Astrocyte (in vitro differentiated cells and primary cell): Measurements from ENCODE around the gene ASB2. TPM values are rescaled to one million over a fixed set of nuclear protein-coding genes. Genes with fewer than 3 reads are reported as not detected.

Experiments
- DNase-seq: peaks from one replicate; pipeline ENCODE4 v3.0.0-alpha.2; 2010; ENCODE audit warnings: low read depth
- FAIRE-seq: peaks from 2 replicates; lab custom pipeline; 2011; peaks lifted over from hg19 to GRCh38; lab: Jason Lieb, UNC
- H2AFZ ChIP-seq: 2 replicates; pipeline ENCODE4 v1.6.0; 2012; ENCODE audit warnings: low read depth, low read length, inconsistent platforms
- H3K27ac ChIP-seq: 2 replicates; pipeline ENCODE4 v1.5.1; 2011; ENCODE audit warnings: low read depth, low read length, inconsistent platforms
- H3K27me3 ChIP-seq: 2 replicates; pipeline ENCODE4 v1.6.0; 2011; ENCODE audit warnings: low read length, inconsistent platforms; ENCODE audit not compliant: insufficient read depth
- H3K36me3 ChIP-seq: 2 replicates; pipeline ENCODE4 v1.5.1; 2011; ENCODE audit warnings: low read length, inconsistent platforms; ENCODE audit not compliant: insufficient read depth
- H3K4me1 ChIP-seq: 2 replicates; pipeline ENCODE4 v1.5.1; 2011; ENCODE audit warnings: low read length, inconsistent platforms; ENCODE audit not compliant: insufficient read depth
- H3K4me2 ChIP-seq: 2 replicates; pipeline ENCODE4 v1.6.0; 2012; ENCODE audit warnings: low read length, inconsistent platforms
- H3K4me3 ChIP-seq: 2 replicates; pipeline ENCODE4 v1.5.1; 2011; ENCODE audit warnings: low read depth, mild to moderate bottlenecking, low read length, inconsistent platforms; ENCODE audit not compliant: insufficient read depth
- H3K79me2 ChIP-seq: 2 replicates; pipeline ENCODE4 v1.6.0; 2012; ENCODE audit warnings: mild to moderate bottlenecking, low read length, inconsistent platforms; ENCODE audit not compliant: insufficient read depth
- H3K9ac ChIP-seq: 2 replicates; pipeline ENCODE4 v1.6.0; 2012; ENCODE audit warnings: mild to moderate bottlenecking, low read length, inconsistent platforms
- H3K9me3 ChIP-seq: 2 replicates; pipeline ENCODE4 v1.5.1; 2012; ENCODE audit warnings: low read depth, mild to moderate bottlenecking, low read length, inconsistent platforms; ENCODE audit not compliant: insufficient read depth
- H4K20me1 ChIP-seq: 2 replicates; pipeline ENCODE4 v1.6.0; 2012; ENCODE audit warnings: low read length, inconsistent platforms; ENCODE audit not compliant: insufficient read depth
- H3K27ac Mint-ChIP-seq: one replicate; pipeline ENCODE4 v1.8.0; 2021; ENCODE audit warnings: mild to moderate bottlenecking, mixed read lengths; ENCODE audit not compliant: unreplicated experiment
- H3K27me3 Mint-ChIP-seq: one replicate; pipeline ENCODE4 v1.8.0; 2021; ENCODE audit warnings: low read depth, mixed read lengths; ENCODE audit not compliant: unreplicated experiment
- H3K36me3 Mint-ChIP-seq: one replicate; pipeline ENCODE4 v1.8.0; 2021; ENCODE audit warnings: low read depth, mixed read lengths; ENCODE audit not compliant: unreplicated experiment
- H3K4me1 Mint-ChIP-seq: one replicate; pipeline ENCODE4 v1.8.0; 2021; ENCODE audit warnings: low read depth, mixed read lengths; ENCODE audit not compliant: unreplicated experiment
- H3K4me3 Mint-ChIP-seq: one replicate; pipeline ENCODE4 v1.8.0; 2021; ENCODE audit warnings: mild to moderate bottlenecking, moderate library complexity, mixed read lengths; ENCODE audit not compliant: unreplicated experiment
- H3K9me3 Mint-ChIP-seq: one replicate; pipeline ENCODE4 v1.8.0; 2021; ENCODE audit warnings: mild to moderate bottlenecking, mixed read lengths; ENCODE audit not compliant: unreplicated experiment
- CTCF ChIP-seq: IDR thresholded peaks from 2 replicates; pipeline ENCODE4 v1.5.1; 2011; ENCODE audit warnings: low read depth, mild to moderate bottlenecking, inconsistent platforms, low read length, moderate library complexity; ENCODE audit not compliant: insufficient read depth
- EZH2 ChIP-seq: IDR thresholded peaks from 2 replicates; pipeline ENCODE4 v1.6.1; 2012; ENCODE audit warnings: mild to moderate bottlenecking, low read length, inconsistent platforms; ENCODE audit not compliant: insufficient read depth
- total RNA-seq: library from RNA; stranded (reverse); gene quantifications from 2 replicates; pipeline ENCODE4 v1.2.1, GENCODE V29; 2021

Gene ASB2
- total RNA-seq, 1 donor from 2014 or later, result 0.25 TPM

- peaks cover 17% of the 10 kb centered on the region for H3K27me3 Mint-ChIP-seq
- H3K4me3 Mint-ChIP-seq, result no peak overlapping the region
- TF ChIP-seq CTCF (no peak), EZH2 (no peak)
- Histone ChIP-seq H3K4me1 (peaks cover 5% of the 10 kb centered on the region), H3K4me2 (no peak overlapping the region), H3K9me3 (no peaks in the 10 kb centered on the region), H4K20me1 (no peaks in the 10 kb centered on the region), H3K4me3 (no peak overlapping the region), H2AFZ (no peak overlapping the region), H3K27me3 (peaks cover 25% of the 10 kb centered on the region), H3K79me2 (no peaks in the 10 kb centered on the region), H3K9ac (no peak overlapping the region), H3K27ac (no peak overlapping the region), H3K36me3 (no peaks in the 10 kb centered on the region)
- H3K4me1 Mint-ChIP-seq, result peaks cover 15% of the 10 kb centered on the region
- DNase-seq, result no peak
- no peak overlapping the region for H3K27ac Mint-ChIP-seq
- no peak for FAIRE-seq
- peaks cover 2% of the 10 kb centered on the region for H3K9me3 Mint-ChIP-seq
- no peaks in the 10 kb centered on the region for H3K36me3 Mint-ChIP-seq
These were observed 34.3 kb upstream of the ASB2 start for GRCh38 chr14:94010625-94011024.

GRCh38 chr14:94009767-94010166 is 33.4 kb upstream of the ASB2 start:
- Mint-ChIP-seq H3K4me3 (no peak overlapping the region), H3K27me3 (peaks cover 18% of the 10 kb centered on the region), H3K4me1 (peaks cover 15% of the 10 kb centered on the region), H3K27ac (no peak overlapping the region), H3K36me3 (no peaks in the 10 kb centered on the region), H3K9me3 (no peaks in the 10 kb centered on the region)
- Histone ChIP-seq H3K4me2 (peak overlapping the region; percentile 51), H3K27ac (no peak overlapping the region), H3K9me3 (no peaks in the 10 kb centered on the region), H3K36me3 (no peaks in the 10 kb centered on the region), H4K20me1 (no peaks in the 10 kb centered on the region), H3K9ac (no peak overlapping the region), H2AFZ (no peak overlapping the region), H3K79me2 (no peaks in the 10 kb centered on the region), H3K4me1 (peaks cover 5% of the 10 kb centered on the region), H3K4me3 (no peak overlapping the region), H3K27me3 (peaks cover 20% of the 10 kb centered on the region)
- FAIRE-seq (no peak), DNase-seq (peak; percentile 83)
- no peak for TF ChIP-seq CTCF

GRCh38 chr14:94008234-94008633 is 31.9 kb upstream of the ASB2 start:
- H3K36me3 Mint-ChIP-seq, result no peaks in the 10 kb centered on the region
- FAIRE-seq, result no peak

More at GRCh38 chr14:94008234-94008633, 31.9 kb upstream of the ASB2 start:
- no peak for TF ChIP-seq EZH2
- TF ChIP-seq CTCF, result no peak
- Histone ChIP-seq H3K27me3 (peaks cover 22% of the 10 kb centered on the region), H3K4me2 (no peak overlapping the region), H3K27ac (no peak overlapping the region), H4K20me1 (no peaks in the 10 kb centered on the region), H3K4me3 (no peak overlapping the region), H3K79me2 (no peaks in the 10 kb centered on the region), H3K4me1 (peaks cover 5% of the 10 kb centered on the region), H3K9ac (no peak overlapping the region), H3K9me3 (no peaks in the 10 kb centered on the region), H3K36me3 (no peaks in the 10 kb centered on the region), H2AFZ (no peak overlapping the region)
- Mint-ChIP-seq H3K4me3 (no peak overlapping the region), H3K27me3 (peaks cover 32% of the 10 kb centered on the region), H3K9me3 (no peaks in the 10 kb centered on the region), H3K27ac (no peak overlapping the region), H3K4me1 (peaks cover 13% of the 10 kb centered on the region)
- no peak for DNase-seq
